HepG2 (cell line): Measurements from ENCODE around the gene TSPAN9. TPM values are rescaled to one million over a fixed set of nuclear protein-coding genes. Genes with fewer than 3 reads are reported as not detected.

Experiments
- ATAC-seq: fragments of 200-7000 bp; cut with Tn5 transposase; 3 replicates; pipeline ENCODE4 v1.9.1; 2020; ENCODE audit warnings: mild to moderate bottlenecking, moderate library complexity
- BruUV-seq: library from RNA; stranded (reverse); fragments of 400-500 nt; replicated peaks from 2 replicates; lab custom pipeline; 2021; lab: Mats Ljungman, UMichigan
- CTCF ChIA-PET: fragments of 300-600 bp; formaldehyde crosslinking; extraction: SDS; loops from one replicate; lab custom pipeline; 2021; ENCODE audit warnings: low total read pairs, inconsistent platforms, low intra/inter-chr PET ratio; lab: Yijun Ruan, JAX
- POLR2A ChIA-PET: fragments of 350-600 bp; sonication (Branson Sonifier 250); formaldehyde crosslinking; loops from one replicate; lab custom pipeline; 2020; ENCODE audit warnings: antibody characterized with exemption, inconsistent platforms; lab: Yijun Ruan, JAX
- DNase-seq: peaks from one replicate; pipeline ENCODE4 v3.0.0-alpha.2; 2015; ENCODE audit warnings: low spot score
- FAIRE-seq: peaks from 3 replicates; lab custom pipeline; 2011; peaks lifted over from hg19 to GRCh38; lab: Jason Lieb, UNC
- H2AFZ ChIP-seq: one replicate; pipeline ENCODE4 v1.6.1; 2011; ENCODE audit warnings: low read length, inconsistent platforms
- H3K27ac ChIP-seq: fragments of 300-600 bp; 3 replicates; pipeline ENCODE4 v1.8.0; 2011; ENCODE audit warnings: mixed run types, mild to moderate bottlenecking, mixed read lengths, low read length, inconsistent platforms; ENCODE audit not compliant: insufficient read depth; ENCODE audit errors: extremely low read length
- H3K27me3 ChIP-seq, 2 experiments: fragments of 200-600 bp in 1 of 2; 2 replicates in 1 of 2; 3 replicates in 1 of 2; pipeline versions ENCODE4 v1.6.0 to v1.8.0; 2011; ENCODE audit warnings: low read length in 2 of 2, mild to moderate bottlenecking in 2 of 2, moderate library complexity in 2 of 2, inconsistent platforms in 1 of 2; ENCODE audit not compliant: insufficient read depth in 2 of 2, control insufficient read depth in 1 of 2
- H3K36me3 ChIP-seq, 2 experiments: fragments of 200-600 bp in 1 of 2; replicated peaks in 1 of 2; 2 replicates in 1 of 2; 3 replicates in 1 of 2; pipeline versions ENCODE4 v1.5.1 to v1.8.0; 2011; ENCODE audit warnings: low read length in 2 of 2, inconsistent platforms in 1 of 2; ENCODE audit not compliant: insufficient read depth in 2 of 2, control insufficient read depth in 1 of 2
- H3K4me1 ChIP-seq: 2 replicates; pipeline ENCODE4 v1.5.1; 2012; ENCODE audit warnings: low read length, inconsistent platforms; ENCODE audit not compliant: insufficient read depth
- H3K4me2 ChIP-seq: 2 replicates; pipeline ENCODE4 v1.6.0; 2011; ENCODE audit warnings: low read depth, low read length, inconsistent platforms
- H3K4me3 ChIP-seq, 3 experiments: fragments of 200-600 bp in 1 of 3; sonication (generic), shearing (Covaris generic) in 1 of 3; replicated peaks in 1 of 3; 2 replicates each; pipeline ENCODE4 v1.5.1; 2011 to 2016; ENCODE audit warnings: low read length in 3 of 3, inconsistent platforms in 2 of 3, low read depth in 2 of 3, mild to moderate bottlenecking in 2 of 3, control low read depth in 1 of 3, mixed read lengths in 1 of 3; ENCODE audit not compliant: insufficient read depth in 1 of 3
- H3K79me2 ChIP-seq: one replicate; pipeline ENCODE4 v1.6.1; 2011; ENCODE audit warnings: low read length, inconsistent platforms; ENCODE audit not compliant: insufficient read depth
- H3K9ac ChIP-seq: 2 replicates; pipeline ENCODE4 v1.6.0; 2011; ENCODE audit warnings: mild to moderate bottlenecking, low read depth, low read length, inconsistent platforms; ENCODE audit not compliant: insufficient read depth
- H3K9me3 ChIP-seq: 2 replicates; pipeline ENCODE4 v1.5.1; 2012; ENCODE audit warnings: mild to moderate bottlenecking, low read length
- H4K20me1 ChIP-seq: 2 replicates; pipeline ENCODE4 v1.6.0; 2011; ENCODE audit warnings: inconsistent platforms, mild to moderate bottlenecking, low read length, moderate library complexity; ENCODE audit not compliant: insufficient read depth
- IKZF5 ChIP-seq: IDR thresholded peaks from 2 replicates; pipeline ENCODE4 v1.6.1; 2018; ENCODE audit warnings: missing genetic modification reagents, mild to moderate bottlenecking, missing compliant biosample characterization
- TEAD3 ChIP-seq: optimal IDR thresholded peaks from 2 replicates; pipeline ENCODE3; 2016; ENCODE audit warnings: borderline replicate concordance
- ZBTB7A ChIP-seq: sonication (generic); formaldehyde crosslinking; IDR thresholded peaks from 2 replicates; pipeline ENCODE4 v1.8.0; 2022; ENCODE audit warnings: mild to moderate bottlenecking, missing genetic modification reagents
- ZNF598 ChIP-seq: sonication (generic); formaldehyde crosslinking; IDR thresholded peaks from 2 replicates; pipeline ENCODE4 v1.5.1; 2020; ENCODE audit warnings: mild to moderate bottlenecking, missing genetic modification reagents, borderline replicate concordance
- ZNF687 ChIP-seq: sonication (generic); formaldehyde crosslinking; IDR thresholded peaks from 2 replicates; pipeline ENCODE4 v1.5.1; 2020; ENCODE audit warnings: mild to moderate bottlenecking, missing genetic modification reagents, moderate library complexity
- ZNF839 ChIP-seq: sonication (generic); formaldehyde crosslinking; IDR thresholded peaks from 2 replicates; pipeline ENCODE4 v1.4.0; 2020; ENCODE audit warnings: missing genetic modification reagents, mild to moderate bottlenecking, borderline replicate concordance
- ZNF891 ChIP-seq: sonication (generic); formaldehyde crosslinking; IDR thresholded peaks from 2 replicates; pipeline ENCODE4 v1.5.0; 2020; ENCODE audit warnings: mild to moderate bottlenecking, missing genetic modification reagents
- WGBS: methylation state at CpG from one replicate; pipeline ENCODE4 v1.1.6; 2017; ENCODE audit warnings: low lambda C conversion rate; 5-methylcytosine and 5-hydroxymethylcytosine counted together
- in situ Hi-C: cut with HindIII; loops from 2 replicates; pipeline ENCODE4 v1.10.0; 2017; ENCODE audit warnings: low pct_unique_long_range_greater_than_20kb; ENCODE audit not compliant: extremely low pct_ligation_motif_present
- intact Hi-C: fragments of 100-400 bp; cut with micrococcal nuclease; formaldehyde crosslinking; loops from one replicate; pipeline ENCODE4 v1.10.0; 2022; ENCODE audit not compliant: unreplicated experiment
- polyA plus RNA-seq, 8 experiments: library from polyadenylated mRNA; depleted of rRNA in 3 of 8; stranded (reverse) in 7 of 8; unstranded in 1 of 8; fragments of >200 nt; fragmentation: Illumina TruSeq in 4 of 8; extraction: Trizol in 4 of 8; gene quantifications; 2 replicates each; pipeline versions ENCODE4 v1.2.1 to v1.2.3, GENCODE V29; 2011 to 2016; ENCODE audit warnings: low read depth in 4 of 8, missing spikeins in 1 of 8, mixed read lengths in 1 of 8; ENCODE audit not compliant: insufficient read depth in 1 of 8
- total RNA-seq, 5 experiments: library from RNA; depleted of rRNA; stranded (reverse); fragments of >200 nt; fragmentation: Illumina TruSeq; extraction: Trizol; gene quantifications; 2 replicates each; pipeline ENCODE4 v1.2.3, GENCODE V29; 2016; ENCODE audit warnings: low read depth in 1 of 5

The TSPAN9 gene
- total and polyA plus RNA-seq, 2 of the 13 experiments (the other 11 are each of a cell fraction or from before 2014, with no cell fraction given) = 18.1 to 42.3 TPM

GRCh38 chr12:3115078-3115477, 37.9 kb downstream of the TSPAN9 start (continued):
- no peak for TF ChIP-seq ZNF687
- no peak for TF ChIP-seq TEAD3 (CRISPR knock-in tag)
- no peak for TF ChIP-seq ZNF598 (CRISPR knock-in tag)
- TF ChIP-seq ZBTB7A (CRISPR knock-in tag) = no peak
- TF ChIP-seq ZNF839 (CRISPR knock-in tag) = no peak

GRCh38 chr12:3116106-3116844, 39.1 kb downstream of the TSPAN9 start:
- no peaks in the 10 kb centered on the region for H3K9me3 ChIP-seq
- DNase-seq = no peak
- POLR2A ChIA-PET = interaction anchor here (1.3 kb wide), 1 partner anchor 18 kb away, joined by 3 read pairs; no protein-coding TSS in a partner anchor
- peaks cover 2% of the 10 kb centered on the region for H3K79me2 ChIP-seq
- H3K27ac ChIP-seq = no peak overlapping the region
- CTCF ChIA-PET = no interaction called here
- no peak for TF ChIP-seq IKZF5
- no peak for TF ChIP-seq ZNF891 (CRISPR knock-in tag)
- TF ChIP-seq, all 625 proteins: peak for 0
- FAIRE-seq (no peak), ATAC-seq (no peak)
- intact Hi-C loops = no loop called here
- BruUV-seq = no TSS peak
- 96% methylated on average over 18 of the region's 19 CpGs for WGBS
- H3K4me3 ChIP-seq = no peak overlapping the region
- no peak overlapping the region for H3K4me2 ChIP-seq
- in situ Hi-C loops = no loop called here
- H3K27me3 ChIP-seq = no peaks in the 10 kb centered on the region
- H3K4me1 ChIP-seq = peaks cover 34% of the 10 kb centered on the region
- no peak overlapping the region for H3K9ac ChIP-seq
- peaks cover 3 to 26% of the 10 kb centered on the region in 2 experiments; a peak in 3 of 5 replicates for H3K36me3 ChIP-seq
- no peak overlapping the region for H2AFZ ChIP-seq
- no peaks in the 10 kb centered on the region; the same call in 1 of the 2 replicates for H4K20me1 ChIP-seq
